ENCODE data around the gene NPLOC4.

The NPLOC4 gene

GRCh38 chr17:81526662-81527571, 110.0 kb downstream of the NPLOC4 start:
- H3K27ac ChIP-seq = no peak overlapping the region
- no peak for TF ChIP-seq CTCF (conservative IDR thresholded peaks at IDR 0.05)

GRCh38 chr17:81524865-81525159, 112.1 kb downstream of the NPLOC4 start:
- TF ChIP-seq CTCF (conservative IDR thresholded peaks at IDR 0.05) = no peak

GRCh38 chr17:81524039-81524864, 112.7 kb downstream of the NPLOC4 start:
- no peak for TF ChIP-seq CTCF (conservative IDR thresholded peaks at IDR 0.05)
- no peak overlapping the region for H3K27ac ChIP-seq

More at GRCh38 chr17:81524865-81525159, 112.1 kb downstream of the NPLOC4 start:
- no peak overlapping the region for H3K27ac ChIP-seq

GRCh38 chr17:81523402-81524038, 113.4 kb downstream of the NPLOC4 start:
- no peak for TF ChIP-seq CTCF (conservative IDR thresholded peaks at IDR 0.05)

GRCh38 chr17:81522491-81523401, 114.2 kb downstream of the NPLOC4 start:
- TF ChIP-seq CTCF (conservative IDR thresholded peaks at IDR 0.05) = no peak

More at GRCh38 chr17:81523402-81524038, 113.4 kb downstream of the NPLOC4 start:
- H3K27ac ChIP-seq = no peak overlapping the region; the same call in 1 of the 2 replicates

GRCh38 chr17:81520021-81520901, 116.7 kb downstream of the NPLOC4 start:
- no peak for TF ChIP-seq CTCF (conservative IDR thresholded peaks at IDR 0.05)
- H3K27ac ChIP-seq = peak overlapping the region; percentile 100

More at GRCh38 chr17:81522491-81523401, 114.2 kb downstream of the NPLOC4 start:
- H3K27ac ChIP-seq = no peak overlapping the region; the same call in 1 of the 2 replicates
